Activated naive CD4-positive, alpha-beta T cell treated with anti-CD3 and anti-CD28 coated beads, Interleukin-2, amount 50 U/mL, for 72 hours (primary cell): ENCODE measurements around the gene RAI1. TPM values are rescaled to one million over a fixed set of nuclear protein-coding genes. Genes with fewer than 3 reads are reported as not detected.

Experiments used
- ATAC-seq, 2 donors: fragments of 150-1000 bp; cut with Tn5 transposase; 2 replicates each; pipeline ENCODE4 v1.10.0; 2021; ENCODE audit warnings: mild to moderate bottlenecking in 2 of 2, moderate library complexity in 2 of 2
- DNase-seq, 2 donors: peaks; one replicate each; pipeline ENCODE4 v3.0.0; 2021 to 2022; ENCODE audit warnings: low spot score in 2 of 2
- H3K27ac Mint-ChIP-seq, 2 donors: one replicate each; pipeline ENCODE4 v1.8.0; 2022; ENCODE audit warnings: mild to moderate bottlenecking in 2 of 2, mixed read lengths in 2 of 2
- H3K36me3 Mint-ChIP-seq, 2 donors: one replicate each; pipeline ENCODE4 v1.8.0; 2022; ENCODE audit warnings: mixed read lengths in 2 of 2
- H3K9me3 Mint-ChIP-seq, 2 donors: one replicate each; pipeline ENCODE4 v1.8.0; 2022; ENCODE audit warnings: mixed read lengths in 2 of 2
- total RNA-seq, 2 donors: library from RNA; stranded (reverse); gene quantifications; one replicate each; pipeline ENCODE4 v1.2.3, GENCODE V29; 2022

The RAI1 gene
- total RNA-seq, 2 donors from 2014 or later = 14.9 to 21.6 TPM

GRCh38 chr17:17811381-17812210 lies 130.3 kb downstream of the RAI1 start:
- peak overlapping the region in 1 of 2 donors; percentile 29 for H3K27ac Mint-ChIP-seq

GRCh38 chr17:17812211-17813054 lies 131.2 kb downstream of the RAI1 start:
- no peaks in the 10 kb centered on the region for H3K36me3 Mint-ChIP-seq
- H3K27ac Mint-ChIP-seq = peak overlapping the region in 1 of 2 donors; percentile 29
- H3K9me3 Mint-ChIP-seq = no peaks in the 10 kb centered on the region
- DNase-seq (peak; percentile 74 to 81), ATAC-seq (peak; percentile 41 to 62)

More at GRCh38 chr17:17811381-17812210, 130.3 kb downstream of the RAI1 start:
- Mint-ChIP-seq H3K9me3 (no peaks in the 10 kb centered on the region), H3K36me3 (no peaks in the 10 kb centered on the region)
- DNase-seq (no peak), ATAC-seq (no peak)

- Mint-ChIP-seq H3K9me3 (no peaks in the 10 kb centered on the region), H3K27ac (no peak overlapping the region), H3K36me3 (no peaks in the 10 kb centered on the region)
- DNase-seq (no peak), ATAC-seq (no peak)
Observed at GRCh38 chr17:17813055-17813724, 131.9 kb downstream of the RAI1 start.

GRCh38 chr17:17813725-17814095 lies 132.5 kb downstream of the RAI1 start:
- peaks cover 2 to 4% of the 10 kb centered on the region in 2 donors for H3K36me3 Mint-ChIP-seq

GRCh38 chr17:17814162-17815061 lies 133.2 kb downstream of the RAI1 start:
- no peak for ATAC-seq
- peaks cover 9 to 11% of the 10 kb centered on the region in 2 donors for H3K36me3 Mint-ChIP-seq
- no peaks in the 10 kb centered on the region for H3K9me3 Mint-ChIP-seq
- no peak for DNase-seq
- peak overlapping the region in 1 of 2 donors; percentile 29 for H3K27ac Mint-ChIP-seq

More at GRCh38 chr17:17813725-17814095, 132.5 kb downstream of the RAI1 start:
- H3K9me3 Mint-ChIP-seq = no peaks in the 10 kb centered on the region
- ATAC-seq (peak in 1 of 2 donors; percentile 1), DNase-seq (no peak)
- no peak overlapping the region for H3K27ac Mint-ChIP-seq

- Mint-ChIP-seq H3K27ac (peak overlapping the region in 1 of 2 donors; percentile 29), H3K9me3 (no peaks in the 10 kb centered on the region), H3K36me3 (peaks cover 12 to 15% of the 10 kb centered on the region in 2 donors)
- ATAC-seq = no peak
- DNase-seq = no peak
Observed at GRCh38 chr17:17815062-17815406, 133.8 kb downstream of the RAI1 start.

GRCh38 chr17:17815436-17816200 lies 134.4 kb downstream of the RAI1 start:
- peaks cover 12 to 15% of the 10 kb centered on the region in 2 donors for H3K36me3 Mint-ChIP-seq

GRCh38 chr17:17816240-17816814 lies 135.1 kb downstream of the RAI1 start:
- DNase-seq (no peak), ATAC-seq (no peak)
- H3K27ac Mint-ChIP-seq = no peak overlapping the region
- H3K9me3 Mint-ChIP-seq = no peaks in the 10 kb centered on the region
- H3K36me3 Mint-ChIP-seq = peaks cover 12 to 15% of the 10 kb centered on the region in 2 donors

More at GRCh38 chr17:17815436-17816200, 134.4 kb downstream of the RAI1 start:
- H3K27ac Mint-ChIP-seq = peak overlapping the region in 1 of 2 donors; percentile 12
- no peaks in the 10 kb centered on the region for H3K9me3 Mint-ChIP-seq
- ATAC-seq = no peak
- DNase-seq = no peak

GRCh38 chr17:17816831-17817551 lies 135.7 kb downstream of the RAI1 start:
- ATAC-seq (no peak), DNase-seq (no peak)
- Mint-ChIP-seq H3K27ac (peak overlapping the region in 1 of 2 donors; percentile 29), H3K9me3 (no peaks in the 10 kb centered on the region), H3K36me3 (peaks cover 12 to 15% of the 10 kb centered on the region in 2 donors)

GRCh38 chr17:17817552-17817947 lies 136.3 kb downstream of the RAI1 start:
- H3K9me3 Mint-ChIP-seq = no peaks in the 10 kb centered on the region
- no peak for DNase-seq
- ATAC-seq = no peak
- peak overlapping the region in 1 of 2 donors; percentile 29 for H3K27ac Mint-ChIP-seq
- peaks cover 12 to 19% of the 10 kb centered on the region in 2 donors for H3K36me3 Mint-ChIP-seq

GRCh38 chr17:17818088-17818526 lies 136.8 kb downstream of the RAI1 start:
- ATAC-seq = no peak
- Mint-ChIP-seq H3K27ac (no peak overlapping the region), H3K36me3 (peaks cover 12 to 21% of the 10 kb centered on the region in 2 donors), H3K9me3 (no peaks in the 10 kb centered on the region)
- no peak for DNase-seq

- Mint-ChIP-seq H3K9me3 (no peaks in the 10 kb centered on the region), H3K27ac (peak overlapping the region in 1 of 2 donors; percentile 5), H3K36me3 (peaks cover 12 to 21% of the 10 kb centered on the region in 2 donors)
- no peak for ATAC-seq
- no peak for DNase-seq
Observed at GRCh38 chr17:17819111-17819510, 137.9 kb downstream of the RAI1 start.

GRCh38 chr17:17819561-17819995 lies 138.3 kb downstream of the RAI1 start:
- DNase-seq = peak; percentile 78 to 92
- H3K27ac Mint-ChIP-seq = peak overlapping the region; percentile 5 to 80
- peaks cover 12 to 21% of the 10 kb centered on the region in 2 donors for H3K36me3 Mint-ChIP-seq
- H3K9me3 Mint-ChIP-seq = no peaks in the 10 kb centered on the region
- peak; percentile 69 to 81 for ATAC-seq

- DNase-seq (no peak), ATAC-seq (peak in 1 of 2 donors; percentile 19)
- Mint-ChIP-seq H3K9me3 (no peaks in the 10 kb centered on the region), H3K27ac (peak overlapping the region; percentile 5 to 80), H3K36me3 (peaks cover 12 to 21% of the 10 kb centered on the region in 2 donors)
Observed at GRCh38 chr17:17820046-17820445, 138.8 kb downstream of the RAI1 start.
